Neural cell (in vitro differentiated cells): ENCODE measurements around the gene RAD51B.

ENCODE experiments used
- CTCF ChIP-seq: fragments of 450-650 bp; IDR thresholded peaks from 2 replicates; pipeline ENCODE4 v1.5.1; 2014; ENCODE audit warnings: antibody characterized with exemption, mild to moderate bottlenecking, moderate library complexity; ENCODE audit not compliant: poor library complexity, severe bottlenecking
- MXI1 ChIP-seq: fragments of 450-650 bp; conservative IDR thresholded peaks from 2 replicates; pipeline ENCODE4 v1.6.1; 2014; ENCODE audit warnings: antibody characterized with exemption, mild to moderate bottlenecking; ENCODE audit not compliant: poor library complexity, severe bottlenecking
- POLR2AphosphoS5 ChIP-seq: IDR thresholded peaks from 2 replicates; pipeline ENCODE4 v1.6.1; 2012
- REST ChIP-seq: IDR thresholded peaks from 2 replicates; pipeline ENCODE4 v1.6.1; 2012; ENCODE audit warnings: borderline replicate concordance
- SMC3 ChIP-seq: fragments of 450-650 bp; conservative IDR thresholded peaks from 2 replicates; pipeline ENCODE4 v1.6.1; 2014; ENCODE audit warnings: antibody characterized with exemption, mild to moderate bottlenecking, moderate library complexity; ENCODE audit not compliant: poor library complexity

- TF ChIP-seq CTCF: no peak
- no peak for TF ChIP-seq POLR2AphosphoS5
- TF ChIP-seq MXI1: no peak
- no peak for TF ChIP-seq REST
- TF ChIP-seq SMC3: no peak
These were observed 643.7 kb downstream of the RAD51B start for GRCh38 chr14:68463299-68463698.
